GM21528 (cell line): ENCODE measurements around the gene CREB3L1.
"Not testable (repeated sequence)": the region's sequence is repeated elsewhere in the genome, so short reads cannot be mapped to it uniquely, and the experiment has no call there.

Source experiments
- ATAC-seq: cut with Tn5 transposase; IDR thresholded peaks from one replicate; pipeline ENCODE4 v1.9.1; 2021; ENCODE audit warnings: mild to moderate bottlenecking, moderate library complexity; ENCODE audit not compliant: unreplicated experiment, low FRiP score

Gene CREB3L1

DNA sequence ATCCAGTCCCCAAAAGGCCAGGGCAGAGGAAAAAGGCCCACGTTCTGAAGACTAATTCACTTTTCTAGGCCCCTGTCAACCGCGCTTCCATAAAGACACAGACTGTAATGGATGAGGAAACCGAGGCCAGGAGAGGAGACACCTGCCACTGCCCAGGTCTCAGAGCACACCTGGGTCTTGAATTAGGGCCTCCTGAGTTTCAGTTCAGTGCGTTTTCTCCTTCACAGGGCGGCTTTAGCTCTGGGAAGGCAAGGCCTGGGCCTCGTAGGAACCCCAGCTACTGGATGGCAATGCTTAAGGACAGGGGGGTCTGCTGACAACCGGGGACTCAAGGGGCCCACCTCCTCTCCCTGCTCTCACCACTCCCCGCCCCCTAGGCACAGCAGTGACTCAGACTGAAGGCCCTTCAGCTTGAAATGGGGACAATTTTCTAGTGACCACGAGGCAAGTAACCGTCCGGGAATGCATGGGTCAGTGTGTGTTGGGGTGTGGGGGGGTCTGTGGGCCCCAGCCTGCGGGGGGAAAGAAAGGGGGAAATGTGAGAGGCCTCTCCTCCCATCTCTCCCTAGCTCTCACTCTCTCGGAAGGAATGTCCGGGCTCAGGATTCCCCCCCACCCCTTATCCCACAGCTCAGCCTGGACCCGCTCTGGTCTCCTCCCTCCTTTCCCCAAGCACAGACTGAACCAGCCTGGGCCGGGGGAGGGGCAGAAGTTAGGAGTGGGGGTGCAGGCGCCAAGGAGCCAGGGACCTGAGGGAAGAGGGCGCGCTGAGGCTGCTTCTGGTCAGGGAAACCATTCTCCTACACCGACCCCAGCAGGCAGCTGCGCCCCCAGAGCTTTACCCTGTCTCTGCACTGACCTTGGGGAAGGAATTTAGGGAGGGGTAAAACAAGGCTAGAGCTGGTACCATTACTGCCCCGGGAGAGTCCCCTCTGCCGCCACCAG, 17.2 kb downstream of the CREB3L1 start:
- ATAC-seq: no peak

DNA sequence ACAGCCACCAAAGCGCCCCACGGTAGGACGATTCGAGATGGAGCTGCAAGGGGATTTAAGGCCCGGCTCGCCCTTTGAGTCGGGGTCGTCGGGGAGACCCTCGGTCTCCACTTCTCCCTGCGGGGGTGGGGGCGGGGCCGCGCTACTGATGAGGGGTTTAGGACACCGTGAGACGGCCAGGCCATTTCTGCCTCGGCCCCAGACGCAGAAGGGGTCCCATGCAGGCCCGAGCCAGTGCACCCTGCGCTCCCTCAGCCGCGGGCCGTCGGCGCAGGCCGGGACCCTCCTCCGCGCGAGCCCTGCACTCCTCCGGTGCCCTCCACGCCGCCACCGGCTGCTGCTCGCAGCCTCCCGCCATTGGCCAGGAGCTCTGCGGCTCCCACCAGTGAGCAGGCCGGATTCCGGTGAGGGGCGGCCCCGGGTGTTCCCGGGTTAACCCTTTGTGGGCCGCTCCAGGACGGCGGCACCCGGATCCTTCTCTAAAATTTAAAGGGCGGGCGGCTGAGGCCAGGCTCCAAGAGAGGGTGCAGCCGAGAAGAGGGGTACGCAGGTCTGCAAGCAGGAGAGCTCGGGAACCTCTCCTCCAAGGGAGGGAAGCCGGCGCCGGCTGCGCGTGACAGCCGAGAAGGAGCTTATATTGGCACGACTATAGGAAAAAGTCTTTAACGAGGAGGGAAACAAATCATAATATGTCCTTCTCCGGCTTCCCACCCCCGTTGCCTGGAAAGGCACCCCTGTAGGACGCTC, 18.0 kb downstream of the CREB3L1 start:
- no peak for ATAC-seq

DNA sequence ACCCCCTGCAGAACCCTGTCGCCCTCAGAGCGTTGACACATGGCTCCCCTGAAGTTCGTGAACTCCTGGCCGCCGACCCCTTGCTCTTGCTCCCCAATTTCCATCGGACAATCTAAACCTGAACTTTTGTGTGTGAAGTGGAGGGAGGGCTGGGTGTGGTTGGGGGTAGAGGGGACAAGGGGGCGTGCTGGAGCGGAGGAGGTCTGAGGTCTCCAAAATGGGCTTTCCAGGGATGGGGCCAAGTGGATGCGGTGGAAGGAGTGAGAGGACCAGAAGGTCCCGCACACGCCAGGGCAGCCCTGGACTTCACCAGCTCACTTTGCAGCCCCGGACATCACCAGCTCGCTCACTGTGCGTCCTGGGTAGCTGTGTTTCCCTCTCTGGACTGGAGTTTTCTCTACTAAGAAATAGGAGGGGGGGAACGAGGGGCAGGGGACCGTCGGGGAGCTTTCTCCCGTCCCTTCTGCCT, 18.6 kb downstream of the CREB3L1 start:
- ATAC-seq: no peak

DNA sequence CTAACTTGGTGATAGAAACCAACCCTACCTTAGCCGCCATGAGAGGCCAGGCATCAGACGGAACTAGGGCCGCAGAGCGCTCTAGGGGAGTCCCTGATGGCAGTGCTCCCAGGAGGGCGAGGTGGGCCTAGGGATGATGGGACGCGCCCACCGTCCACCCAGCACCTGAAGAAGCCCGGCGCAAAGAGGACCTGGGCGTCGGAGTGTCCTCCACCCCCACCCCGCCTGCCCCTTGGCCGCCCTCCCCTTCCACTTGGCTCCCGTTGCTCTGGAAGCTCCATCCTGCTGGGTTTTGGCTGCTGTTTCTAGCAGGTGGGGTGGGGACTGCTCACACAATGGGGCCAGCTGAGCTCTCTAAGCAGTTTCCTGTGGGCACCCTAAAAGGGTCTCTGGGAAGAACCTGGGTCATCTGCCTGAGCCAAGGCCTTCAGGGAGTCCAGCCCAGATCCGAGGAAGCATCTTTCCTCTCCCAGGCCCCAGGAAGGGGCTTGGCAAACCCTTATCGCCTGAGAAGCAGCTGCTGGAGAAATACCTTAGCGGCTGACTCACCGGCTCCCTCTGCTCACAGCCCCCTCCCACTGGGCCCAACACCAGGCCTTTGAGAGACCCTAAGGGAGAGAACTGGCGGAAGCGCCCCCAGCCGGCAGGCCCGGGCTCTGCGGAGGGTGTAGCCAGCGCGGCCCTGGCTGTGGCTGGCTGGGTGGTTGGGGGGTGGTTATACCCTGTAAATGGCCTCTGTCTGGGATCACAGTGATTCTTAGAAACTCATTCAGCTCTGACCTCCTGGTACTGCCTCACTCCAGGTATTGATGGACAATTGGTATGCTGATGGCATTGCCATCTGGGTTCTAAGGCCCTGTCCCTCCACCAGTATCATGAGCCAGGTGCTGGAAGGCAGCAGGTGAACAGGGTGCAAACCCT, 19.3 kb downstream of the CREB3L1 start:
- ATAC-seq: no peak

DNA sequence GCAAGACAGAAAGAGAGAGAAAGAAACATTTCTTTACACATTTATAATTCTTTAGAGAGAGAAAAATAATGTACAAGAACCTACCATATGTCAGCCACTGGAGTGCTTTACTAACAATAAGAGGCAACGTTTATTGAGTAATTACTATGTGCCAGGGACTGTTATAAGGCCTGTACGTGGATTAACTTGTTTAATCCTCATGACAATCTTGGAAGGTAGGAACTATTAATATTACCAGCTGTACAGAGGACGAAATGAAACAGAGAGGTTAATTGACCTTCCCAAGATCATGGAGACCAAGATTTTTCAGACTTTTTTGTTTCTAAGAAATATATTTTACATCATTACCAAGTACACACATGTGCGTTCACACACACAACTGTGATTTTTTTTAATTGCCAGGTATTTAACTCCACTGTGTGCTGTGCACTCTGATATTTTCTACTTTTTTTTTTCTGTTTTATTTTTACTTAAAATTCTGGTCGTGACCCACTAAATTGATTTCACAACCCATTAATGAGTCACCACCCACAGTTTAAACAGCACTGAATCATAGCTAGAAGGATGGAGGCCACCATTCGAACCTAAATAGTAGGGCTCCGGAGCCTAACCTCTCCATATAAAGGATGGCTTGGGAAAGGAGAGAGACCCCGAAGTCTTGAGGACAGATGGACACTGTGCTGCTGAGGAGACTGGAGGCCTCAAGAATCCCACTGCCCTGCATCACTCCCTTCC, 21.4 kb downstream of the CREB3L1 start:
- ATAC-seq: no peak

DNA sequence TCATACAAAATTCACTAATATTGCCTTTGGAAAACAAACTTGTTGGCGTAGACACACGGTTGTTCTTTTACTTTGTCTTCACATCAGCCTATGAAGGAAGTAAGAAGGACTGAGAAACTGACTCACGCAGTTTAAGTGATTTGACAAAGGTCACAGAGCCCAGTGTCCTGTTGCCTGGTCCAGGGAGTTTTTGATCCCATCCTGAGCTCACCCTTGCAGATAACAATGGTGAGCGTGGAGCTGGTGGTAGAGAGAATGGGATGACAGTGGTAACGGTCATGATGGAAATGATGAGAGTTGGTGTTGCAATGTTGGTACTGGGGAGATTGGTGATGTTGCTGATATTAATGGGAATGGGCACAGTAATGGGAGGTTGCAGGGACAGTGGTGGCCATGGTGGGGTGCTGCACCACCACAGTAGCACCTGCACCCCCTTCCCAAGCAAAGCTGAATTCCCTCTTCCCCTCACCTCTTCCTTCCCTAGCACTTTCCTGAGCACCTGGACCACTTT, 22.0 kb downstream of the CREB3L1 start:
- ATAC-seq: no peak

DNA sequence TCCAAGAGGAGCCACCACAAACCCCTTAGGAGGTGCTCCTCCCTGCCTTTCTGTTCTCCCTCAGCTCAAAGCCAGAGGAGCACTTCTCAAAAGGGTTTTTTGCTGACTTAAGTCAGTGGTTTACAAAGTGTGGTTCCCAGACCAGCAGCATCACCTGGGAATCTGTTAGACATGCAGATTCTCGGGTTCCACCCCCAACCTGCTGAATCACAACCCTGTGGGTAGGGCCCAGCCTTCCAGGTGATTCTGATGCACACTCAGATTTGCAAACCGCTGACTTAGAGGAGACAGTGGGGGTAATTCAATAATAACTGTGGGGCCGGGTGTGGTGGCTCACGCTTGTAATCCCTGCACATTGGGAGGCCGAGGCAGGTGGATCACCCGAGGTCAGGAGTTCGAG, 22.8 kb downstream of the CREB3L1 start:
- ATAC-seq: no peak

DNA sequence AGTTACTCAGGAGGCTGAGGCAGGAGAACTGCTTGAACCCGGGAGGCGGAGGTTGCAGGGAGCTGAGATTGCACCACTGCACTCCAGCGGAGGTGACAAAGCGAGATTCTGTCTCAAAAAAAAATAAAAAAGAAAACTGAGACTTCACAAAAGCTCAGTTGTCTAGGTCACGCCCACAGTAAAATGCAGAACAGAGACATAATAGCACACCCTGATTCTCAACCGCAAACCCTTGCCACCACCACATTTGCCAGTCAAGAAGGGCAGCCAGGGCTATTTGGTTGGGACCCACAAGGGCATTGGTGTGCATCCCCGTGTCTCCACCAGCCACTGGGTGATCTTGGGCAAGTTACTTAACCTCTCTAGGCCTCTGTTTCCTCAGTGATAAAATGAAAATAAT, 25.4 kb downstream of the CREB3L1 start:
- no peak for ATAC-seq

DNA sequence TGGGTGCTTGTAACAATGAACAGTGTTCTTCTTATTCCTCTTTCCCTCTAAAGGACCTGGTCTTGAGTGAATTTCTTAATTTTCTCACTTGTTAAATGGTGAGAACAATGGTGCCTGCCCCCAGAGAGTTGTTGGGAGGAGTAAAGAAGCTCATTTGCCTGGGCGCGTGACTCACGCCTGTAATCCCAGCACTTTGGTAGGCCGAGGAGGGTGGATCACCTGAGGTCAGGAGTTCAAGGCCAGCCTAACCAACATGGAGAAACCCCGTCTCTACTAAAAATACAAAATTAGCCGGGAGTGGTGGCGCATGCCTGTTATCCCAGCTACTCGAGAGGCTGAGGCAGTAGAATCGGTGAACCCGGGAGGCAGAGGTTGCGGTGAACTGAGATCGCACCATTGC, 26.6 kb downstream of the CREB3L1 start:
- not testable (repeated sequence) for ATAC-seq

DNA sequence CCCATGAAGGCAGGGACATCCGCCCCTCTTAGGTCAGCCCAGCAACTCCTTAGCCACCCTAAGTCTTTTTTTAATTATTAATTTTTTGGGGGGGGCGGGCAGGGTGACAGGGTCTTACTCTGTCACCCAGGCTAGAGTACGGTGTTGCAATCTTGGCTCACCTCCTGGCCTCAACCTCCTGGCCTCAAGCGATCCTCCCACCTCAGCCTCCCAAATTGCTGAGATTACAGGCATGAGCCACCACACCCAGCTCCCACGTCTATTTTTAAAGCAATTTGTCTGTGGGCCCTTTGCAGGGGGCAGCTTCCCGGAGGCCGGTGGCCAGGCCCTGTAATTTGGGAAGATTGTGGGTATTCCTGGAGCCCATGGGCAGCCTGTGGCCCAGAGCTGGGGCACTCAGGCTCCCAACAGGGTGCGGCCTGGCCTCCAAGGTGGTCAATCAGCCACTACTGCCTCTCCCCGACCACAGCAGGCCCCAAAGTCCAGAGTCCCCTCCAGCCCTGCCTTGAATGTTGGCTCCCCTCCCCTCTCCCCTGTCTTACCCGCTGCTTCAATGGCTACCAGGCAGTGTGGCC, 27.2 kb downstream of the CREB3L1 start:
- no peak for ATAC-seq

DNA sequence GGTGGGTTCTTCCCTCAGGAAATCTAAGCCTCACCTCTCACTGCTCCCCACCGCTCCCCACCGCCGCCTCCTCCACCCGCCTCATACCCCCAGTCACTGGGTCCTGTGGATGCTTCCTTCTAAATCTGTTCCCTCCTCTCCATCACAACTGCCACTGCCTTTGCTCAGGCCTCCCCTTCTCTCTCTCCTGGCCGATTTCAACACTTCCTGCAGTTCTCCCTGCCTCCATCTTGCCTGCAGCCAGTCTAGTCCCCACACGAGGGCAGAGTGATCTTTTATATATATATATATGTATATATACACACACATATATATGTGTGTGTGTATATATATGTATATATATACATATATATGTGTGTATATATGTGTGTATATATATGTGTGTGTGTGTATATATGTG, 27.8 kb downstream of the CREB3L1 start:
- ATAC-seq: no peak

DNA sequence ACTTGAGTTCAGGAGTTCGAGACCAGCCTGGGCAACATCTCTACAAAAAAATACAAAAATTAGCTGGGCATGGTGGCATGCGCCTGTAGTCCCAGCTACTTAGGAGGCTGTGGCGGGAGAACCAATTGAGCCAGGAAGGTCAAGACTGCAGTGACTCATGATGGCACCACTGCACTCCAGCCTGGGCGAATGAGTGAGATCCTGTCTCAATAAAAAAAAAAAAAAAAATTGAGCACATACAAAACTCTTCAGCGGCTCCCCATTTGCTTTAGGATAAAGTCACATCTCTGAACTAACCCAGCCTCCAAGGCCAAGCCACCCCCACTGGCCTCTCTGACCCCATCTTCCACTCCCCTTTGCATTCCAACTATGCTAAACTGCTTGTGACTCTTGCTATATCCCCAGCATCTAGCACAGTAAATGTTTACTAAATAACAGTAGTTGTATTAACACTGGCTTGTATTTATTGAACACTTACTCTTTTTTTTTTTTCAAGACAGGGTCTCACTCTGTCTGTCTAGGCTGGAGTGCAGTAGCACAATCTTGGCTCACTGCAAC, 28.9 kb downstream of the CREB3L1 start:
- ATAC-seq: no peak

DNA sequence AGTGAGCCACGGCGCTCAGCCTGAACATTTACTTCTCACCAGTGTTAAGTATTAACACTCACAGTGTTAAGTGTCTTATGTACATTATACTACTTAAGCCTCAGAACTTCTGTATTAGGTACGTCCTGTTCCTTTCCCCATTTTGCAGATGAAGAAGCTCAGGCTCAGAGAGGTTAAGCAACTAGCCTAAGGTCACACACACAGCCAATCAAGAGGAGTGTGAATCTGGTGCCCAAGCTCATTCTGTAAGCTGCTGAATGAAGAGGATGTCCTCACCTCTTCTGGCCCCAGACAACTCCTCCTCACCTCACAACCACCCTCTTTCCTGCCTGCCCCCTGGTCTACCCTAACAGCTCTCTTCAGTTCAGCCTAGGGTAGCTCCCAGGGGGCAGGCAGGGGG, 29.9 kb downstream of the CREB3L1 start:
- no peak for ATAC-seq

DNA sequence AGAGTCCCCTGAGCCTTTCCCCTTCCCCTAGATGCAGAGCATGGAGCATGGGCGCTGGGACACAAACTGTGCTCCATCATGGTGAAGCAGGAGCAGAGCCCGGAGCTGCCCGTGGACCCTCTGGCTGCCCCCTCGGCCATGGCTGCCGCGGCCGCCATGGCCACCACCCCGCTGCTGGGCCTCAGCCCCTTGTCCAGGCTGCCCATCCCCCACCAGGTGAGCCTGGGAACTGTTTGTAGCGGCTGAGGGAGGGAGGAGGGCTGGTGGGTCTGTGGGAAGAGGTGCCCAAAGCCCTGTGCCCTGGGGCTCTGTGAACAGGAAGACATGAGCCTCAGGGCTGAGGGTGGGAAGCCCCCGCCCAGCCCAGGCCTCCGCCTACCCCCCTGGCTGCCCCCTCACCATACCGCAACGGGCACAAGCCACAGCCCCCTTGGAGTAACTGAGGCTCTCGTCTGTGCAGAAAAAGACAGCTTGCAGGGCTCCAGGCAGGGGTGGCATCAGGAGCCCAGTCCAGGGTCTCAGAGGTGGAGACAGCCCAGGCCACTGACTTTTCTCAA, 30.4 kb downstream of the CREB3L1 start:
- ATAC-seq: no peak

DNA sequence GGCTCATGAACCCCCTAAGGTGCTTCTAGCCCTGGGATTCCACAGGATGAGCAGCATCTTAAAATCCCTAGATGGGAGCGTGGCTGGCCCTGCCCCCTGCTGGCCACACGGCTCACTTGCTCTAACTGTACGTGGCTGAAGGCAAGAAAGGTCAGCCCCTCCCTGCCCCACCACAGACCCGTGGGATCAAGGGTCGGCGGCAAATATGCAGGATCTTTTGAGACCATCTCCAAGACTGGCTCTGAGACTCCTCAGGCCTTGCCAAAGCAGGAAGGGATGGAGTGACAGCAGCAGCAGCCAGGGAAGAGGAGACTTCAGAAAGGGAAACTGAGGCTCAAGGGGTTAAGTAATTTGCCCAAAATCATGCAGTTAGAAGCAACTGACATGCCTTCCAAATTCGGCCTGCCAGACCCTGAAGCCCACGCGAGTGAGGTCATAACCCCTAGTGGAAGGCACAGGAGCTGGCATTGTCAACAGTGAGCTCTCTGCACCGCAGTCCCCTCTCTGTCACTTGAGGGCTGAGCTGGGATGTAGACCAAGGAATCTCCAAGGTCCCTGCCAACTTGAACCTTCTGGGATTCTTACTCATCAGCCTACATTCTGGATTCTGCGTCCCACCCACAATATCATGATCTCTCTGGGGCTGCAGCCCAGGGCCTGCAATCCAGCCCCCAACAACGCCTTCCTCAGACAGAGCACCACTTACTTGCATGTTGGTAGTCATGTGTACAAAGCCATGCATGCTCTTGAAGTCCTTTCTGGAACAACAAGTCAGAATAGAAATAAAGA, 31.4 kb downstream of the CREB3L1 start:
- no peak for ATAC-seq

DNA sequence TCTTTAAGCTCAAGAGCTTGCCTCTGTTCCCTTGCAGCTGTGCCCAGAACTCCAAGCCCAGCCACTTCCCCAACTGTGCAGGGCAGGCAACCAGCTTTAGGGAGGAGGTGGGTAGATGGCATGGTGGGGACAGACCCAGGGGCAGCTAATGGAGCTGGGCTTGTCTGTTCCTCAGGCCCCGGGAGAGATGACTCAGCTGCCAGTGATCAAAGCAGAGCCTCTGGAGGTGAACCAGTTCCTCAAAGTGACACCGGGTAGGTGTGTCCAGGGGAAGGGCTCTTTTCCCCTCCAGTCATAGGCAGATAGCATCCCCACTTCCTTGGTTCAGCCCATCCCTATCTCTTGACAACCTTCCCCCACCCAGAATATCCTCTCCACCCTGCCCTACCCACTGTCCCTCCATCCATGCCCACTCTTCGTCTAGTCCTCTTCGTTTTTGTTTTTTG, 32.4 kb downstream of the CREB3L1 start:
- ATAC-seq: no peak

DNA sequence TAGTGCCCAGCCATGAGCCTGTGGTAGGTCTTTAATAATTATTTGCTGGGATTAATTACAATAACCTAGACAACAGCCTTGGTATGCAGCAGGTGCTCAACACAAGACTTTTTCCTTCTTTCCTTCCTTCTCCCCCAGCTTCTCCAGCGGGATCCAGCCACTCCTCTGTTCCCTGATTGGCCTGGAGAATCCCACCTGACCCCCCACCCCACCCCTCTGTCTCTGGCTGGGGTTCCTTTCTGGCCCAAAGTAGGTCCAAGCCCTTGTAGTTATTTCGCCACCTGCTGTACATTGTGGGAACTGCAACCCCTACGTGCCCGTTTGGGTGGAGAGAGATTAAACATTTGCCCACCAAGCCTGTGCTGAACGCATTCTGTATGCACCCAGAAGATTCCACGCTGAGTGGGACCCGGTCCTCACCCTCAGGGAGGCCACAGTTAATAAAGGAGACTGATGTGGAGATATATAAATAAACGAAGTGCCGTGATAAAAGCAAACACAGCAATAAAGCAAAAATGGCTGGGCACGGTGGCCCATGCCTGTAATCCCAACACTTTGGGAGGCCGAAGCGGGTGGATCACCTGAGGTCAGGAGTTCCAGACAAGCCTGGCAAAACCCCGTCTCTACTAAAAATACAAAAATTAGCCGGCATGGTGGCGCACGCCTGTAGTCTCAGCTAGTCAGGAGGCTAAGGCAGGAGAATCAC, 37.7 kb downstream of the CREB3L1 start:
- no peak for ATAC-seq
